ENCODE data around the gene CEP55. TPM values are rescaled to one million over a fixed set of nuclear protein-coding genes. Genes with fewer than 3 reads are reported as not detected.
"Not testable (repeated sequence)": the region's sequence is repeated elsewhere in the genome, so short reads cannot be mapped to it uniquely, and the experiment has no call there.

The CEP55 gene
- total RNA-seq, 1 experiment from 2014 or later, result 62.6 TPM

DNA sequence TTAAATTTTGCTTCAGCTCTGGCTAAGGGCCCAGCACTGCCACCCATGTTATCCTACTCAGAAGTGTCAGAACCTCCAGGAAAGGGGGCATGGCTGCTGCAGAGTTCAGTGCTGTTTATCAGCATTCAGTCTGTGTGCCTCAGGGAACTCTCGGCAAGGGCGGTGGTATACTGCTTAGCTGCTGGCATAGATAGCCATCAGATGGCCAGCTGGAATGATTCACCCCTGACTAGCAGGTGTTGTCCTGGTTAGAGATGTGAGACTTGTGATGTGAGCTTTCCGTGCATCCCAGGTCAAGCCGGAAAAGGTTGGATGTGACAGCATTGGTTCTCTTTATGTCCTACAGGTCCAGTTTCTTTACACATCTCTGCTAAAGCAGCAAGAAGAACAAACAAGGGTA is 22.1 kb downstream of the CEP55 start:
- DNase-seq, result no peak
- no peaks in the 10 kb centered on the region for H3K27me3 ChIP-seq (ENCODE audit: low read length)
- H3K36me3 ChIP-seq (ENCODE audit: low read depth, low read length), result peaks cover 46% of the 10 kb centered on the region
- no peak overlapping the region for H2AFZ ChIP-seq (ENCODE audit: low read length)
- H3K27ac ChIP-seq (ENCODE audit: low read length), result no peak overlapping the region
- no peaks in the 10 kb centered on the region for H3K9me2 ChIP-seq (replicated peaks; ENCODE audit: low read length)
- ATAC-seq, result no peak
- no TSS peak for BruUV-seq (replicated peaks)
- no peaks in the 10 kb centered on the region for H3K79me2 ChIP-seq (ENCODE audit: low read length)
- H3F3A ChIP-seq (ENCODE audit: low read length, unreplicated experiment), result no peaks in the 10 kb centered on the region
- H3K9me3 ChIP-seq (ENCODE audit: low read length), result no peaks in the 10 kb centered on the region
- no peaks in the 10 kb centered on the region for H4K20me1 ChIP-seq (ENCODE audit: low read length)
- ChIA-PET POLR2A (ENCODE audit: unreplicated experiment) (no interaction called here), CTCF (no interaction called here)
- no peak overlapping the region for H3K4me3 ChIP-seq (ENCODE audit: low read length)
- intact Hi-C loops (cut with micrococcal nuclease), result no loop called here
- H3K9ac ChIP-seq (ENCODE audit: low read length), result no peak overlapping the region
- H3K4me2 ChIP-seq (ENCODE audit: low read length), result no peak overlapping the region
- H3K4me1 ChIP-seq (ENCODE audit: insufficient read depth, low read length), result no peaks in the 10 kb centered on the region
- TF ChIP-seq EZH2phosphoT487 (IDR thresholded peaks at IDR 0.05; ENCODE audit: borderline replicate concordance, low read length) (no peak), EZH2 (IDR thresholded peaks at IDR 0.05; ENCODE audit: low read length, unreplicated experiment) (no peak)
- TF ChIP-seq, protein P1, sequence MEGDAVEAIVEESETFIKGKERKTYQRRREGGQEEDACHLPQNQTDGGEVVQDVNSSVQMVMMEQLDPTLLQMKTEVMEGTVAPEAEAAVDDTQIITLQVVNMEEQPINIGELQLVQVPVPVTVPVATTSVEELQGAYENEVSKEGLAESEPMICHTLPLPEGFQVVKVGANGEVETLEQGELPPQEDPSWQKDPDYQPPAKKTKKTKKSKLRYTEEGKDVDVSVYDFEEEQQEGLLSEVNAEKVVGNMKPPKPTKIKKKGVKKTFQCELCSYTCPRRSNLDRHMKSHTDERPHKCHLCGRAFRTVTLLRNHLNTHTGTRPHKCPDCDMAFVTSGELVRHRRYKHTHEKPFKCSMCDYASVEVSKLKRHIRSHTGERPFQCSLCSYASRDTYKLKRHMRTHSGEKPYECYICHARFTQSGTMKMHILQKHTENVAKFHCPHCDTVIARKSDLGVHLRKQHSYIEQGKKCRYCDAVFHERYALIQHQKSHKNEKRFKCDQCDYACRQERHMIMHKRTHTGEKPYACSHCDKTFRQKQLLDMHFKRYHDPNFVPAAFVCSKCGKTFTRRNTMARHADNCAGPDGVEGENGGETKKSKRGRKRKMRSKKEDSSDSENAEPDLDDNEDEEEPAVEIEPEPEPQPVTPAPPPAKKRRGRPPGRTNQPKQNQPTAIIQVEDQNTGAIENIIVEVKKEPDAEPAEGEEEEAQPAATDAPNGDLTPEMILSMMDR (conservative IDR thresholded peaks at IDR 0.05; ENCODE audit: low read depth, low read length), result no peak

DNA sequence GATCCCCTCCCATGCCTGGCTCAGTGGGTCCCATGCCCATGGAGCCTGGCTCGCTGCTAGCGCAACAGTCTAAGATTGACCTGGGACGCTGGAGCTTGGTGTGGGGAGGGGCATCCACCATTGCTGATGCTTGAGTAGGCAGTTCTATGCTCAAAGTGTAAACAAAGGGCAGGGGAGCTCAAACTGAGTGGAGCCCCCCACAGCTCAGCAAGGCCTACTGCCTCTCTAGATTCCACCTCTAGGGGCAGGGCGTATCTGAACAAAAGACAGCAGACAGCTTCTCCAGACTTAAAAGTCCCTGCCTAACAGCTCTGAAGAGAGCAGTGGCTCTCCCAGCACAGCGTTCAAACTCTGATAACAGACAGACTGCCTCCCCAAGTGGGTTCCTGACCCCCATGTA is 38.9 kb downstream of the CEP55 start:
- Histone ChIP-seq H3K27me3 (ENCODE audit: low read length) (no peaks in the 10 kb centered on the region), H3K9me2 (replicated peaks; ENCODE audit: low read length) (no peaks in the 10 kb centered on the region), H3K4me1 (ENCODE audit: insufficient read depth, low read length) (no peaks in the 10 kb centered on the region), H3K79me2 (ENCODE audit: low read length) (no peaks in the 10 kb centered on the region), H3K4me3 (ENCODE audit: low read length) (no peak overlapping the region), H3K27ac (ENCODE audit: low read length) (no peak overlapping the region), H3K9ac (ENCODE audit: low read length) (no peak overlapping the region), H3K9me3 (ENCODE audit: low read length) (no peaks in the 10 kb centered on the region), H4K20me1 (ENCODE audit: low read length) (no peaks in the 10 kb centered on the region), H3F3A (ENCODE audit: low read length, unreplicated experiment) (no peaks in the 10 kb centered on the region), H2AFZ (ENCODE audit: low read length) (no peak overlapping the region), H3K36me3 (ENCODE audit: low read depth, low read length) (no peaks in the 10 kb centered on the region), H3K4me2 (ENCODE audit: low read length) (no peak overlapping the region)
- ChIA-PET CTCF (no interaction called here), POLR2A (ENCODE audit: unreplicated experiment) (no interaction called here)
- no peak for TF ChIP-seq EZH2 (IDR thresholded peaks at IDR 0.05; ENCODE audit: low read length, unreplicated experiment)
- TF ChIP-seq EZH2phosphoT487 (IDR thresholded peaks at IDR 0.05; ENCODE audit: borderline replicate concordance, low read length), result no peak
- TF ChIP-seq, protein P1 (conservative IDR thresholded peaks at IDR 0.05; ENCODE audit: low read depth, low read length), result no peak
- no TSS peak for BruUV-seq (replicated peaks)
- no peak for DNase-seq
- intact Hi-C loops (cut with micrococcal nuclease), result no loop called here
- no peak for ATAC-seq

DNA sequence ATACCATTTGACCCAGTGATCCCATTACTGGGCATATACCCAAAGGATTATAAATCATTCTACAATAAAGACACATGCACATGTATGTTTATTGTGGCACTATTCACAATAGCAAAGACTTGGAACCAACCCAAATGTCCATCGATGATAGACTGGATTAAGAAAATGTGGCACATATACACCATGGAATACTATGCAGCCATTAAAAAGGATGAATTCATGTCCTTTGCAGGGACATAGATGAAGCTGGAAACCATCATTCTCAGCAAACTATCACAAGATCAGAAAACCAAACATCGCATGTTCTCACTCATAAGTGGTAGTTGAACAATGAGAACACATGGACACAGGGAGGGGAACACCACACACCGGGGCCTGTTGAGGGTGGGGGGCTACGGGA is 44.5 kb downstream of the CEP55 start:
- H3K36me3 ChIP-seq (ENCODE audit: low read depth, low read length); ATAC-seq; H3F3A ChIP-seq (ENCODE audit: low read length, unreplicated experiment); BruUV-seq (replicated peaks); H3K4me1 ChIP-seq (ENCODE audit: insufficient read depth, low read length); H3K9me2 ChIP-seq (replicated peaks; ENCODE audit: low read length); POLR2A ChIA-PET (ENCODE audit: unreplicated experiment); H3K4me3 ChIP-seq (ENCODE audit: low read length); H3K4me2 ChIP-seq (ENCODE audit: low read length); H2AFZ ChIP-seq (ENCODE audit: low read length); H4K20me1 ChIP-seq (ENCODE audit: low read length); H3K27ac ChIP-seq (ENCODE audit: low read length); H3K79me2 ChIP-seq (ENCODE audit: low read length); DNase-seq; H3K27me3 ChIP-seq (ENCODE audit: low read length); CTCF ChIA-PET; H3K9ac ChIP-seq (ENCODE audit: low read length); H3K9me3 ChIP-seq (ENCODE audit: low read length): not testable (repeated sequence)
- intact Hi-C loops (cut with micrococcal nuclease), result loop anchor here (10.0 kb wide), 2 partner anchors 114 to 274 kb away; no protein-coding TSS in a partner anchor
